T-helper 2 cell (primary cell): ENCODE results near the gene SP4.

Source experiments
- DNase-seq, 5 experiments: peaks; one replicate each; pipeline versions ENCODE4 v3.0.0 to v3.0.0-alpha.2; 2012 to 2022
- total RNA-seq, 2 donors: gene quantifications; one replicate each; lab custom pipeline; 2026; lab: John Stamatoyannopoulos, UW

The SP4 gene
- 73.3 to 94.2 reads per million in 2 donors for total RNA-seq

- peak; percentile 93 to 96 (median 94) for DNase-seq
Measured at GRCh38 chr7:21427871-21428658, at the start of gene SP4. Gene SP4 (plus strand): TSS chr7:21428083. CDS start chr7:21428252, 169 bp downstream.

- DNase-seq, result peak in 1 of 5 experiments; percentile 79
Measured at GRCh38 chr7:21383227-21384220, 44.4 kb upstream of the SP4 start.

GRCh38 chr7:21393937-21394336, 33.9 kb upstream of the SP4 start:
- DNase-seq, result no peak

- no peak for DNase-seq
Measured at GRCh38 chr7:21401944-21402343, 25.9 kb upstream of the SP4 start.

- no peak for DNase-seq
Measured at GRCh38 chr7:21407796-21408480, 19.9 kb upstream of the SP4 start.

- peak in 1 of 5 experiments; percentile 3 for DNase-seq
Measured at GRCh38 chr7:21408481-21408820, 19.4 kb upstream of the SP4 start.

- peak in 2 of 5 experiments; percentile 31 to 67 for DNase-seq
Measured at GRCh38 chr7:21412410-21412851, 15.5 kb upstream of the SP4 start.

GRCh38 chr7:21412957-21413356, 14.9 kb upstream of the SP4 start:
- DNase-seq, result peak in 1 of 5 experiments; percentile 30

GRCh38 chr7:21413502-21413901, 14.4 kb upstream of the SP4 start:
- no peak for DNase-seq

- DNase-seq, result no peak
Measured at GRCh38 chr7:21414795-21415393, 13.0 kb upstream of the SP4 start.

- DNase-seq, result no peak
Measured at GRCh38 chr7:21417647-21418046, 10.2 kb upstream of the SP4 start.

- no peak for DNase-seq
Measured at GRCh38 chr7:21422751-21423150, 5.1 kb upstream of the SP4 start.

GRCh38 chr7:21425290-21425689, 2.6 kb upstream of the SP4 start:
- DNase-seq, result no peak

GRCh38 chr7:21426286-21427181, 1.3 kb upstream of the SP4 start:
- DNase-seq, result no peak

GRCh38 chr7:21427182-21427870, 557 bp upstream of the SP4 start:
- DNase-seq, result peak; percentile 99 to 100 (median 100)

- DNase-seq, result no peak
Measured at GRCh38 chr7:21428659-21428941, 717 bp downstream of the SP4 start.

GRCh38 chr7:21429021-21429420, 1.1 kb downstream of the SP4 start:
- DNase-seq, result no peak

- DNase-seq, result no peak
Measured at GRCh38 chr7:21429786-21430574, 2.1 kb downstream of the SP4 start.

- DNase-seq, result no peak
Measured at GRCh38 chr7:21430575-21430954, 2.7 kb downstream of the SP4 start.
